Common myeloid progenitor, CD34-positive (primary cell): ENCODE data around the gene COL5A2.

Experiments
- CTCF ChIA-PET: fragments of 350-600 bp; sonication (Branson Sonifier 250); formaldehyde crosslinking; loops from one replicate; lab custom pipeline; 2021; ENCODE audit warnings: antibody characterized with exemption; lab: Charles Lee
- POLR2A ChIA-PET: fragments of 350-600 bp; sonication (Branson Sonifier 250); formaldehyde crosslinking; loops from one replicate; lab custom pipeline; 2021; ENCODE audit warnings: antibody characterized with exemption; lab: Charles Lee
- DNase-seq, 3 donors: peaks; one replicate each; pipeline versions ENCODE4 v3.0.0 to v3.0.0-alpha.2; 2013
- H3K27ac ChIP-seq, 2 experiments: 1 replicate in 1 of 2; 2 replicates in 1 of 2; pipeline ENCODE4 v1.7.0; 2013; ENCODE audit warnings: inconsistent platforms in 2 of 2, low read length in 2 of 2, mild to moderate bottlenecking in 2 of 2, low read depth in 1 of 2, moderate library complexity in 1 of 2; ENCODE audit not compliant: severe bottlenecking in 2 of 2, insufficient read depth in 1 of 2, poor library complexity in 1 of 2
- H3K27me3 ChIP-seq, 5 experiments: replicated peaks in 2 of 5; 1 replicate in 3 of 5; 2 replicates in 2 of 5; pipeline versions ENCODE4 v1.6.1 to v1.7.0; 2013; ENCODE audit warnings: low read length in 4 of 5, mild to moderate bottlenecking in 2 of 5, moderate library complexity in 2 of 5, inconsistent platforms in 1 of 5; ENCODE audit not compliant: insufficient read depth in 5 of 5, control insufficient read depth in 4 of 5
- H3K36me3 ChIP-seq, 4 experiments: 1 replicate in 2 of 4; 2 replicates in 2 of 4; pipeline versions ENCODE4 v1.6.1 to v1.7.0; 2013; ENCODE audit warnings: low read length in 3 of 4, control low read depth in 1 of 4, mild to moderate bottlenecking in 1 of 4; ENCODE audit not compliant: control insufficient read depth in 4 of 4, insufficient read depth in 4 of 4
- H3K4me1 ChIP-seq, 4 experiments: 1 replicate in 3 of 4; 2 replicates in 1 of 4; pipeline versions ENCODE4 v1.6.1 to v1.7.1; 2013; ENCODE audit warnings: low read length in 3 of 4, mild to moderate bottlenecking in 3 of 4, control low read depth in 1 of 4, inconsistent platforms in 1 of 4, moderate library complexity in 1 of 4; ENCODE audit not compliant: control insufficient read depth in 4 of 4, insufficient read depth in 4 of 4; ENCODE audit errors: control extremely low read depth in 1 of 4
- H3K4me3 ChIP-seq, 7 experiments: 1 replicate in 4 of 7; 2 replicates in 3 of 7; pipeline versions ENCODE4 v1.5.1 to v1.7.0; 2013; ENCODE audit warnings: mild to moderate bottlenecking in 7 of 7, low read length in 6 of 7, moderate library complexity in 6 of 7, inconsistent platforms in 2 of 7, low read depth in 2 of 7, control low read depth in 1 of 7; ENCODE audit not compliant: insufficient read depth in 4 of 7, control insufficient read depth in 1 of 7; ENCODE audit errors: extremely low read depth in 1 of 7
- H3K9me3 ChIP-seq, 5 experiments: 1 replicate in 4 of 5; 2 replicates in 1 of 5; pipeline versions ENCODE4 v1.6.1 to v1.7.1; 2013; ENCODE audit warnings: low read length in 4 of 5, mild to moderate bottlenecking in 2 of 5, inconsistent platforms in 1 of 5, low read depth in 1 of 5, moderate library complexity in 1 of 5; ENCODE audit not compliant: control insufficient read depth in 4 of 5, insufficient read depth in 2 of 5; ENCODE audit errors: control extremely low read depth in 1 of 5
- WGBS: methylation state at CpG from one replicate; pipeline ENCODE4 v1.1.5; 2013; ENCODE audit not compliant: insufficient coverage; 5-methylcytosine and 5-hydroxymethylcytosine counted together

The COL5A2 gene

GRCh38 chr2:189020179-189020578 is 159.4 kb downstream of the COL5A2 start:
- ChIA-PET POLR2A (no interaction called here), CTCF (no interaction called here)
- no peak overlapping the region for H3K27ac ChIP-seq
- peaks cover 0 to 2% (median 0%) of the 10 kb centered on the region in 5 experiments for H3K9me3 ChIP-seq
- WGBS = no CpG with 5 or more reads among the region's 1 CpG
- H3K4me1 ChIP-seq = no peaks in the 10 kb centered on the region
- no peak overlapping the region for H3K4me3 ChIP-seq
- no peaks in the 10 kb centered on the region for H3K27me3 ChIP-seq
- DNase-seq = no peak
- no peaks in the 10 kb centered on the region for H3K36me3 ChIP-seq

- H3K4me1 ChIP-seq = no peaks in the 10 kb centered on the region
- no peak overlapping the region for H3K27ac ChIP-seq
- CTCF ChIA-PET = no interaction called here
- no peaks in the 10 kb centered on the region for H3K36me3 ChIP-seq
- H3K9me3 ChIP-seq = peaks cover 0 to 2% (median 0%) of the 10 kb centered on the region in 5 experiments
- DNase-seq = no peak
- H3K4me3 ChIP-seq = no peak overlapping the region
- H3K27me3 ChIP-seq = no peaks in the 10 kb centered on the region
- POLR2A ChIA-PET = no interaction called here
Measured at GRCh38 chr2:189018631-189019030, 160.9 kb downstream of the COL5A2 start.

- POLR2A ChIA-PET = no interaction called here
- Histone ChIP-seq H3K36me3 (no peaks in the 10 kb centered on the region), H3K4me1 (no peaks in the 10 kb centered on the region), H3K4me3 (no peak overlapping the region), H3K27ac (no peak overlapping the region), H3K27me3 (no peaks in the 10 kb centered on the region), H3K9me3 (peaks cover 0 to 2% (median 0%) of the 10 kb centered on the region in 5 experiments)
- CTCF ChIA-PET = interaction anchor here (0.6 kb wide), 1 partner anchor 261 kb away, joined by 3 read pairs; no protein-coding TSS in a partner anchor
- DNase-seq = no peak
Measured at GRCh38 chr2:189016311-189016861, 163.2 kb downstream of the COL5A2 start.

GRCh38 chr2:189015359-189015758 is 164.2 kb downstream of the COL5A2 start:
- H3K36me3 ChIP-seq = no peaks in the 10 kb centered on the region
- peaks cover 0 to 1% (median 0%) of the 10 kb centered on the region in 5 experiments for H3K9me3 ChIP-seq
- no peak overlapping the region for H3K27ac ChIP-seq
- H3K4me3 ChIP-seq = no peak overlapping the region
- POLR2A ChIA-PET = no interaction called here
- CTCF ChIA-PET = no interaction called here
- no peaks in the 10 kb centered on the region for H3K4me1 ChIP-seq
- no CpG with 5 or more reads among the region's 1 CpG for WGBS
- no peaks in the 10 kb centered on the region for H3K27me3 ChIP-seq
- DNase-seq = no peak

GRCh38 chr2:189014449-189015138 is 165.0 kb downstream of the COL5A2 start:
- Histone ChIP-seq H3K4me3 (no peak overlapping the region), H3K4me1 (no peaks in the 10 kb centered on the region), H3K27me3 (no peaks in the 10 kb centered on the region), H3K36me3 (no peaks in the 10 kb centered on the region), H3K9me3 (no peaks in the 10 kb centered on the region), H3K27ac (no peak overlapping the region)
- 100% methylated on average over 1 of the region's 2 CpGs for WGBS
- ChIA-PET CTCF (no interaction called here), POLR2A (no interaction called here)
- DNase-seq = no peak

- Histone ChIP-seq H3K4me1 (no peaks in the 10 kb centered on the region), H3K27ac (no peak overlapping the region), H3K36me3 (no peaks in the 10 kb centered on the region), H3K9me3 (no peaks in the 10 kb centered on the region), H3K27me3 (no peaks in the 10 kb centered on the region), H3K4me3 (no peak overlapping the region)
- DNase-seq = no peak
- ChIA-PET POLR2A (no interaction called here), CTCF (interaction anchor here (0.6 kb wide), 1 partner anchor 361 kb away, joined by 3 read pairs; no protein-coding TSS in a partner anchor)
- WGBS = 100% methylated on average over 2 of the region's 2 CpGs
Measured at GRCh38 chr2:189013671-189014448, 165.7 kb downstream of the COL5A2 start.

- Histone ChIP-seq H3K27me3 (no peaks in the 10 kb centered on the region), H3K4me3 (no peak overlapping the region), H3K4me1 (no peaks in the 10 kb centered on the region), H3K9me3 (no peaks in the 10 kb centered on the region), H3K27ac (no peak overlapping the region), H3K36me3 (no peaks in the 10 kb centered on the region)
- no peak for DNase-seq
- CTCF ChIA-PET = no interaction called here
- POLR2A ChIA-PET = no interaction called here
- WGBS = no CpG with 5 or more reads among the region's 3 CpGs
Measured at GRCh38 chr2:189013031-189013430, 166.5 kb downstream of the COL5A2 start.
